Trophoblast cell (in vitro differentiated cells and primary cell): Measurements from ENCODE around the gene CYP46A1.

ENCODE experiments used
- DNase-seq, 2 donors: peaks; one replicate each; pipeline ENCODE4 v3.0.0-alpha.2; 2016
- H2AFZ ChIP-seq: 2 replicates; pipeline ENCODE4 v1.6.1; 2013; ENCODE audit warnings: low read length, moderate library complexity, mild to moderate bottlenecking; ENCODE audit not compliant: insufficient read depth, poor library complexity
- H2AK5ac ChIP-seq: 2 replicates; pipeline ENCODE4 v1.6.1; 2013; ENCODE audit warnings: mild to moderate bottlenecking, low read length
- H2BK120ac ChIP-seq: 2 replicates; pipeline ENCODE4 v1.6.1; 2013; ENCODE audit warnings: low read length, mild to moderate bottlenecking, moderate library complexity; ENCODE audit not compliant: insufficient read depth, poor library complexity
- H2BK12ac ChIP-seq: 2 replicates; pipeline ENCODE4 v1.6.1; 2013; ENCODE audit warnings: mild to moderate bottlenecking, low read length, moderate library complexity
- H2BK5ac ChIP-seq: 2 replicates; pipeline ENCODE4 v1.6.1; 2013; ENCODE audit warnings: low read length, low read depth, moderate library complexity, mild to moderate bottlenecking; ENCODE audit not compliant: poor library complexity
- H3K14ac ChIP-seq: 2 replicates; pipeline ENCODE4 v1.6.1; 2013; ENCODE audit warnings: mild to moderate bottlenecking, low read length
- H3K18ac ChIP-seq: 2 replicates; pipeline ENCODE4 v1.6.1; 2013; ENCODE audit warnings: mild to moderate bottlenecking, low read length
- H3K23ac ChIP-seq: 2 replicates; pipeline ENCODE4 v1.6.1; 2013; ENCODE audit warnings: low read length
- H3K27ac ChIP-seq: 2 replicates; pipeline ENCODE4 v1.5.1; 2013; ENCODE audit warnings: low read depth, mild to moderate bottlenecking, inconsistent platforms, low read length, moderate library complexity
- H3K27me3 ChIP-seq: 2 replicates; pipeline ENCODE4 v1.6.1; 2013; ENCODE audit warnings: inconsistent platforms, mild to moderate bottlenecking, low read length, moderate library complexity; ENCODE audit not compliant: insufficient read depth
- H3K36me3 ChIP-seq, 2 experiments: 1 replicate in 1 of 2; 2 replicates in 1 of 2; pipeline ENCODE4 v1.6.1; 2013; ENCODE audit warnings: low read length in 2 of 2, mild to moderate bottlenecking in 2 of 2, moderate library complexity in 1 of 2; ENCODE audit not compliant: insufficient read depth in 2 of 2, control insufficient read depth in 1 of 2
- H3K4ac ChIP-seq: 2 replicates; pipeline ENCODE4 v1.6.1; 2013; ENCODE audit warnings: low read depth, mild to moderate bottlenecking, low read length, moderate library complexity
- H3K4me1 ChIP-seq, 2 experiments: 1 replicate in 1 of 2; 2 replicates in 1 of 2; pipeline ENCODE4 v1.6.1; 2013; ENCODE audit warnings: low read length in 2 of 2, mild to moderate bottlenecking in 2 of 2, moderate library complexity in 1 of 2; ENCODE audit not compliant: insufficient read depth in 2 of 2, control insufficient read depth in 1 of 2
- H3K4me2 ChIP-seq: 2 replicates; pipeline ENCODE4 v1.6.1; 2013; ENCODE audit warnings: inconsistent platforms, mild to moderate bottlenecking, low read length, moderate library complexity
- H3K4me3 ChIP-seq: 2 replicates; pipeline ENCODE4 v1.5.1; 2013; ENCODE audit warnings: mild to moderate bottlenecking, low read depth, low read length, inconsistent platforms
- H3K79me1 ChIP-seq: one replicate; pipeline ENCODE4 v1.6.1; 2013; ENCODE audit warnings: low read length
- H3K79me2 ChIP-seq: 2 replicates; pipeline ENCODE4 v1.6.1; 2013; ENCODE audit warnings: low read length, mild to moderate bottlenecking; ENCODE audit not compliant: control insufficient read depth, insufficient read depth, poor library complexity
- H3K9ac ChIP-seq: 2 replicates; pipeline ENCODE4 v1.6.1; 2013; ENCODE audit warnings: mild to moderate bottlenecking, low read length
- H3K9me3 ChIP-seq: 2 replicates; pipeline ENCODE4 v1.6.1; 2013; ENCODE audit warnings: low read depth, mild to moderate bottlenecking, control low read depth, inconsistent platforms, low read length; ENCODE audit not compliant: insufficient read depth
- H4K12ac ChIP-seq: 2 replicates; pipeline ENCODE4 v1.6.1; 2013; ENCODE audit warnings: low read depth, mild to moderate bottlenecking, low read length, moderate library complexity
- H4K8ac ChIP-seq: 2 replicates; pipeline ENCODE4 v1.6.1; 2013; ENCODE audit warnings: low read depth, mild to moderate bottlenecking, low read length, moderate library complexity
- H4K91ac ChIP-seq: one replicate; pipeline ENCODE4 v1.6.1; 2013; ENCODE audit warnings: low read depth, mild to moderate bottlenecking, low read length, moderate library complexity
- WGBS: extraction: QIAGEN DNeasy Blood & Tissue Kit; methylation state at CpG from one replicate; pipeline ENCODE4 v1.1.7; 2013; ENCODE audit warnings: missing lambda C conversion rate; ENCODE audit not compliant: insufficient read length, insufficient coverage; ENCODE audit errors: extremely low coverage; 5-methylcytosine and 5-hydroxymethylcytosine counted together

CYP46A1 gene

GRCh38 chr14:99728981-99729451 lies 44.9 kb downstream of the CYP46A1 start:
- no CpG with 5 or more reads among the region's 4 CpGs for WGBS

GRCh38 chr14:99729991-99730875 lies 46.1 kb downstream of the CYP46A1 start:
- Histone ChIP-seq H4K8ac (peak overlapping the region; percentile 83), H3K27me3 (no peaks in the 10 kb centered on the region), H3K79me1 (peaks cover 3% of the 10 kb centered on the region), H3K4me3 (peak overlapping the region; percentile 78), H2AFZ (peak overlapping the region; percentile 82), H2BK12ac (peak overlapping the region; percentile 10), H3K9ac (peak overlapping the region; percentile 74), H3K4me2 (peak overlapping the region; percentile 92), H3K9me3 (peaks cover 3% of the 10 kb centered on the region), H4K12ac (peak overlapping the region; percentile 76), H3K18ac (peak overlapping the region; percentile 39), H3K23ac (no peak overlapping the region), H2BK120ac (peak overlapping the region; percentile 83), H3K4ac (peak overlapping the region; percentile 33), H3K14ac (peak overlapping the region; percentile 84), H4K91ac (peak overlapping the region; percentile 87), H3K36me3 (no peaks in the 10 kb centered on the region), H3K79me2 (peaks cover 2% of the 10 kb centered on the region), H3K27ac (no peak overlapping the region), H3K4me1 (peaks cover 7% of the 10 kb centered on the region in 2 experiments), H2BK5ac (peak overlapping the region; percentile 60), H2AK5ac (no peak overlapping the region)
- DNase-seq, result peak; percentile 43 to 70
- no CpG with 5 or more reads among the region's 75 CpGs for WGBS

More at GRCh38 chr14:99728981-99729451, 44.9 kb downstream of the CYP46A1 start:
- Histone ChIP-seq H3K4me3 (no peak overlapping the region), H2AFZ (no peak overlapping the region), H3K9me3 (peaks cover 3% of the 10 kb centered on the region), H4K8ac (no peak overlapping the region), H3K14ac (no peak overlapping the region), H2BK120ac (no peak overlapping the region), H3K36me3 (no peaks in the 10 kb centered on the region), H3K79me2 (peaks cover 2% of the 10 kb centered on the region), H3K9ac (no peak overlapping the region), H3K4me2 (no peak overlapping the region), H3K27me3 (no peaks in the 10 kb centered on the region), H3K4ac (no peak overlapping the region), H3K23ac (no peak overlapping the region), H2AK5ac (no peak overlapping the region), H3K79me1 (peaks cover 3% of the 10 kb centered on the region), H3K4me1 (peaks cover 7% of the 10 kb centered on the region in 2 experiments), H3K18ac (no peak overlapping the region), H4K91ac (no peak overlapping the region), H2BK12ac (no peak overlapping the region), H4K12ac (no peak overlapping the region), H3K27ac (no peak overlapping the region), H2BK5ac (no peak overlapping the region)
- DNase-seq, result no peak

GRCh38 chr14:99730876-99731546 lies 46.9 kb downstream of the CYP46A1 start:
- peak overlapping the region; percentile 76 for H4K12ac ChIP-seq
- H3K23ac ChIP-seq, result no peak overlapping the region
- DNase-seq, result no peak
- H3K9me3 ChIP-seq, result peaks cover 3% of the 10 kb centered on the region
- H3K9ac ChIP-seq, result no peak overlapping the region
- H4K8ac ChIP-seq, result peak overlapping the region; percentile 83
- H3K4me2 ChIP-seq, result peak overlapping the region; percentile 92
- H3K36me3 ChIP-seq, result no peaks in the 10 kb centered on the region
- H3K79me2 ChIP-seq, result peaks cover 2% of the 10 kb centered on the region
- peak overlapping the region; percentile 10 for H2BK12ac ChIP-seq
- H3K14ac ChIP-seq, result no peak overlapping the region
- no peak overlapping the region for H3K4ac ChIP-seq
- no peak overlapping the region for H3K27ac ChIP-seq
- peak overlapping the region; percentile 78 for H3K4me3 ChIP-seq
- H3K4me1 ChIP-seq, result peaks cover 7% of the 10 kb centered on the region in 2 experiments
- H3K18ac ChIP-seq, result peak overlapping the region; percentile 14
- no peak overlapping the region for H4K91ac ChIP-seq
- H3K79me1 ChIP-seq, result peaks cover 3% of the 10 kb centered on the region
- no peaks in the 10 kb centered on the region for H3K27me3 ChIP-seq
- no peak overlapping the region for H2BK5ac ChIP-seq
- no CpG with 5 or more reads among the region's 13 CpGs for WGBS
- H2AK5ac ChIP-seq, result no peak overlapping the region
- no peak overlapping the region for H2BK120ac ChIP-seq
- peak overlapping the region; percentile 82 for H2AFZ ChIP-seq

GRCh38 chr14:99731547-99732435 lies 47.7 kb downstream of the CYP46A1 start:
- Histone ChIP-seq H2BK120ac (no peak overlapping the region), H3K9ac (no peak overlapping the region), H3K14ac (no peak overlapping the region), H3K79me2 (peaks cover 2% of the 10 kb centered on the region), H3K79me1 (peaks cover 3% of the 10 kb centered on the region), H3K23ac (no peak overlapping the region), H3K4me1 (peaks cover 7% of the 10 kb centered on the region in 2 experiments), H2BK12ac (no peak overlapping the region), H3K4ac (no peak overlapping the region), H3K27ac (no peak overlapping the region), H3K27me3 (no peaks in the 10 kb centered on the region), H3K9me3 (peaks cover 3% of the 10 kb centered on the region), H3K4me3 (no peak overlapping the region), H3K4me2 (no peak overlapping the region), H2AK5ac (no peak overlapping the region), H4K91ac (no peak overlapping the region), H4K8ac (no peak overlapping the region), H4K12ac (no peak overlapping the region), H3K36me3 (no peaks in the 10 kb centered on the region), H2BK5ac (no peak overlapping the region), H3K18ac (no peak overlapping the region), H2AFZ (no peak overlapping the region)
- no CpG with 5 or more reads among the region's 32 CpGs for WGBS
- no peak for DNase-seq
